HepG2 (cell line): ENCODE results near the gene HS6ST2. TPM values are rescaled to one million over a fixed set of nuclear protein-coding genes. Genes with fewer than 3 reads are reported as not detected.

ENCODE experiments used
- ARNT2 ChIP-seq: sonication (generic); formaldehyde crosslinking; IDR thresholded peaks from 2 replicates; pipeline ENCODE4 v1.8.0; 2022; ENCODE audit warnings: mild to moderate bottlenecking, low read depth, missing genetic modification reagents, moderate library complexity
- CBFB ChIP-seq: sonication (generic); formaldehyde crosslinking; IDR thresholded peaks from 2 replicates; pipeline ENCODE4 v1.4.0; 2020; ENCODE audit warnings: missing genetic modification reagents
- EP300 ChIP-seq, 3 experiments: sonication (generic) in 1 of 3; formaldehyde crosslinking in 1 of 3; IDR thresholded peaks; 2 replicates each; pipeline versions ENCODE4 v1.5.1 to v1.6.1; 2011 to 2020; ENCODE audit warnings: low read depth in 2 of 3, low read length in 2 of 3, borderline replicate concordance in 1 of 3, improper control_type of control experiment in 1 of 3, mild to moderate bottlenecking in 1 of 3, missing genetic modification reagents in 1 of 3, moderate library complexity in 1 of 3
- FOXA3 ChIP-seq: IDR thresholded peaks from 2 replicates; pipeline ENCODE4 v1.6.1; 2016; ENCODE audit warnings: missing genetic modification reagents, missing compliant biosample characterization
- HDAC1 ChIP-seq: sonication (generic); formaldehyde crosslinking; IDR thresholded peaks from 2 replicates; pipeline ENCODE4 v1.5.1; 2020; ENCODE audit warnings: mild to moderate bottlenecking, missing genetic modification reagents
- HDAC2 ChIP-seq: sonication (generic); formaldehyde crosslinking; IDR thresholded peaks from 2 replicates; pipeline ENCODE4 v1.4.0; 2020; ENCODE audit warnings: missing genetic modification reagents
- HNF4A ChIP-seq: sonication (generic); formaldehyde crosslinking; IDR thresholded peaks from 2 replicates; pipeline ENCODE4 v1.4.0; 2020; ENCODE audit warnings: missing genetic modification reagents
- HNF4G ChIP-seq, 2 experiments: sonication (generic) in 1 of 2; formaldehyde crosslinking in 1 of 2; IDR thresholded peaks; 2 replicates each; pipeline versions ENCODE4 v1.4.0 to v1.6.1; 2011 to 2020; ENCODE audit warnings: borderline replicate concordance in 2 of 2, low read depth in 2 of 2, mild to moderate bottlenecking in 2 of 2, low read length in 1 of 2, missing genetic modification reagents in 1 of 2, moderate library complexity in 1 of 2
- KAT2B ChIP-seq: fragments of 150-350 bp; IDR thresholded peaks from 2 replicates; pipeline ENCODE4 v1.6.1; 2014; ENCODE audit warnings: low read depth, low read length, borderline replicate concordance
- KDM1A ChIP-seq: IDR thresholded peaks from 2 replicates; pipeline ENCODE4 v1.6.1; 2016; ENCODE audit warnings: missing compliant biosample characterization
- LCORL ChIP-seq, 2 experiments: fragments of 450-650 bp in 1 of 2; sonication (generic) in 1 of 2; formaldehyde crosslinking in 1 of 2; IDR thresholded peaks; 2 replicates each; pipeline versions ENCODE4 v1.5.0 to v1.6.1; 2017 to 2020; ENCODE audit warnings: antibody characterized with exemption in 1 of 2, missing genetic modification reagents in 1 of 2
- NFIB ChIP-seq: sonication (generic); formaldehyde crosslinking; IDR thresholded peaks from 2 replicates; pipeline ENCODE4 v1.9.0; 2021; ENCODE audit warnings: missing genetic modification reagents, mild to moderate bottlenecking, borderline replicate concordance
- REPIN1 ChIP-seq: sonication (generic); formaldehyde crosslinking; IDR thresholded peaks from 2 replicates; pipeline ENCODE4 v1.8.0; 2022; ENCODE audit warnings: missing genetic modification reagents, low read depth, mild to moderate bottlenecking, borderline replicate concordance
- SAFB2 ChIP-seq: sonication (generic); formaldehyde crosslinking; IDR thresholded peaks from 2 replicates; pipeline ENCODE4 v1.5.1; 2020; ENCODE audit warnings: missing genetic modification reagents, low read depth, mild to moderate bottlenecking, borderline replicate concordance
- SKI ChIP-seq: fragments of 450-650 bp; IDR thresholded peaks from one replicate; pipeline ENCODE4 v1.6.1; 2018; ENCODE audit warnings: mild to moderate bottlenecking; ENCODE audit not compliant: partially characterized antibody
- TBL1XR1 ChIP-seq: fragments of 150-350 bp; IDR thresholded peaks from 2 replicates; pipeline ENCODE4 v1.6.1; 2014; ENCODE audit warnings: borderline replicate concordance, low read length; ENCODE audit not compliant: partially characterized antibody
- XBP1 ChIP-seq: sonication (generic); formaldehyde crosslinking; IDR thresholded peaks from 2 replicates; pipeline ENCODE4 v1.5.0; 2020; ENCODE audit warnings: missing genetic modification reagents
- ZNF17 ChIP-seq: sonication (generic); formaldehyde crosslinking; IDR thresholded peaks from 2 replicates; pipeline ENCODE4 v1.5.0; 2020; ENCODE audit warnings: mild to moderate bottlenecking, missing genetic modification reagents
- ZNF20 ChIP-seq: sonication (generic); formaldehyde crosslinking; IDR thresholded peaks from 2 replicates; pipeline ENCODE4 v1.4.0; 2020; ENCODE audit warnings: mild to moderate bottlenecking, moderate library complexity, missing genetic modification reagents
- ZNF274 ChIP-seq: sonication (generic); formaldehyde crosslinking; IDR thresholded peaks from 2 replicates; pipeline ENCODE4 v1.5.1; 2020; ENCODE audit warnings: mild to moderate bottlenecking, missing genetic modification reagents
- ZNF30 ChIP-seq: sonication (generic); formaldehyde crosslinking; IDR thresholded peaks from 2 replicates; pipeline ENCODE4 v1.5.0; 2020; ENCODE audit warnings: mild to moderate bottlenecking, missing genetic modification reagents
- ZNF674 ChIP-seq: sonication (generic); formaldehyde crosslinking; IDR thresholded peaks from 2 replicates; pipeline ENCODE4 v1.5.0; 2020; ENCODE audit warnings: low read depth, mild to moderate bottlenecking, missing genetic modification reagents
- polyA plus RNA-seq, 8 experiments: library from polyadenylated mRNA; depleted of rRNA in 3 of 8; stranded (reverse) in 7 of 8; unstranded in 1 of 8; fragments of >200 nt; fragmentation: Illumina TruSeq in 4 of 8; extraction: Trizol in 4 of 8; gene quantifications; 2 replicates each; pipeline versions ENCODE4 v1.2.1 to v1.2.3, GENCODE V29; 2011 to 2016; ENCODE audit warnings: low read depth in 4 of 8, missing spikeins in 1 of 8, mixed read lengths in 1 of 8; ENCODE audit not compliant: insufficient read depth in 1 of 8
- total RNA-seq, 5 experiments: library from RNA; depleted of rRNA; stranded (reverse); fragments of >200 nt; fragmentation: Illumina TruSeq; extraction: Trizol; gene quantifications; 2 replicates each; pipeline ENCODE4 v1.2.3, GENCODE V29; 2016; ENCODE audit warnings: low read depth in 1 of 5
- TF ChIP-seq, protein P1 (sequence below): sonication (generic); formaldehyde crosslinking; IDR thresholded peaks from 2 replicates; pipeline ENCODE4 v1.9.0; 2022; ENCODE audit warnings: missing genetic modification reagents, mild to moderate bottlenecking, borderline replicate concordance
- TF ChIP-seq, protein P2 (sequence below): sonication (generic); formaldehyde crosslinking; IDR thresholded peaks from 2 replicates; pipeline ENCODE4 v1.4.0; 2020; ENCODE audit warnings: missing genetic modification reagents
- TF ChIP-seq, protein P3 (sequence below): IDR thresholded peaks from 2 replicates; pipeline ENCODE4 v1.6.1; 2012; ENCODE audit warnings: inconsistent platforms

The HS6ST2 gene
- total and polyA plus RNA-seq, 2 of the 13 experiments (the other 11 are each of a cell fraction or from before 2014, with no cell fraction given), result 0.05 TPM; not detected in 1

DNA sequence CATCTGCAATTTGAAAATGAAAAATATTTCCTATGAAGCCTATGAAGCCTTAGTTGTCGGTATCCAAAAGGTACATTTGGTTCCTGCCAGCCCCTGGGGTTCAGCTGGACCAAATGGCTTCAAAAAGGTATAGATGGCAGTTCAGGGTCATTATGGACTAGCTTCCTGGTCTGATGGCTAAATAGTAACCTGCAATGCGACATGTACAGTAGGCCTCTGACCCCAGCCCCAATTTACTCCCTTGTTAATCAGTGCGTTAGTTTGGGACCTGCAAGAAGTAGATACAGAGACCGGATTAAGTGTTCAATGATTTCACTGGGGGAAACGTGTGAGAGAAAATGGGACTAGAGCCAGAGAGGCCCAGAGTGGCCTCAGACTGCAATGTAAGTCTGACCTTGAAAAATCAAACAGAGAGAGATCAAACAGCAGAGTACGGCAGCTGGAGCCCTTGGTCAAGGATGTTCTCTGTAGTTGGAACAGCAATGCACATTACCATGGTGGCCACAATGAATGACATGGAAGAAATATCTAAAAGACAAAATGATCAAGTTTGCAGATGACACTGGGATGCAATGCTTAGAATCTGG is 354.6 kb downstream of the HS6ST2 start (continued):
- no peak for TF ChIP-seq NFIB
- TF ChIP-seq ZNF30, result no peak
- no peak for TF ChIP-seq ZNF17
- peak; percentile 75 for TF ChIP-seq HDAC2
- TF ChIP-seq SKI, result peak; percentile 71
- no peak for TF ChIP-seq REPIN1
- TF ChIP-seq ARNT2 (CRISPR knock-in tag), result no peak
- TF ChIP-seq, protein P1, sequence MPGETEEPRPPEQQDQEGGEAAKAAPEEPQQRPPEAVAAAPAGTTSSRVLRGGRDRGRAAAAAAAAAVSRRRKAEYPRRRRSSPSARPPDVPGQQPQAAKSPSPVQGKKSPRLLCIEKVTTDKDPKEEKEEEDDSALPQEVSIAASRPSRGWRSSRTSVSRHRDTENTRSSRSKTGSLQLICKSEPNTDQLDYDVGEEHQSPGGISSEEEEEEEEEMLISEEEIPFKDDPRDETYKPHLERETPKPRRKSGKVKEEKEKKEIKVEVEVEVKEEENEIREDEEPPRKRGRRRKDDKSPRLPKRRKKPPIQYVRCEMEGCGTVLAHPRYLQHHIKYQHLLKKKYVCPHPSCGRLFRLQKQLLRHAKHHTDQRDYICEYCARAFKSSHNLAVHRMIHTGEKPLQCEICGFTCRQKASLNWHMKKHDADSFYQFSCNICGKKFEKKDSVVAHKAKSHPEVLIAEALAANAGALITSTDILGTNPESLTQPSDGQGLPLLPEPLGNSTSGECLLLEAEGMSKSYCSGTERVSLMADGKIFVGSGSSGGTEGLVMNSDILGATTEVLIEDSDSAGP (CRISPR knock-in tag), result no peak
- TF ChIP-seq, protein P2, sequence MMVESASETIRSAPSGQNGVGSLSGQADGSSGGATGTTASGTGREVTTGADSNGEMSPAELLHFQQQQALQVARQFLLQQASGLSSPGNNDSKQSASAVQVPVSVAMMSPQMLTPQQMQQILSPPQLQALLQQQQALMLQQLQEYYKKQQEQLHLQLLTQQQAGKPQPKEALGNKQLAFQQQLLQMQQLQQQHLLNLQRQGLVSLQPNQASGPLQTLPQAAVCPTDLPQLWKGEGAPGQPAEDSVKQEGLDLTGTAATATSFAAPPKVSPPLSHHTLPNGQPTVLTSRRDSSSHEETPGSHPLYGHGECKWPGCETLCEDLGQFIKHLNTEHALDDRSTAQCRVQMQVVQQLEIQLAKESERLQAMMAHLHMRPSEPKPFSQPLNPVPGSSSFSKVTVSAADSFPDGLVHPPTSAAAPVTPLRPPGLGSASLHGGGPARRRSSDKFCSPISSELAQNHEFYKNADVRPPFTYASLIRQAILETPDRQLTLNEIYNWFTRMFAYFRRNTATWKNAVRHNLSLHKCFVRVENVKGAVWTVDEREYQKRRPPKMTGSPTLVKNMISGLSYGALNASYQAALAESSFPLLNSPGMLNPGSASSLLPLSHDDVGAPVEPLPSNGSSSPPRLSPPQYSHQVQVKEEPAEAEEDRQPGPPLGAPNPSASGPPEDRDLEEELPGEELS (CRISPR knock-in tag), result peak; percentile 68
- no peak for TF ChIP-seq ZNF20 (CRISPR knock-in tag)
- TF ChIP-seq HNF4A (CRISPR knock-in tag), result peak; percentile 73
- 0 out of 2 replicates have a peak, but pooled peaks have one; percentile 12 for TF ChIP-seq HNF4G (IDR thresholded peaks at IDR 0.05; ENCODE audit: borderline replicate concordance, low read depth, low read length)
- TF ChIP-seq HNF4G (CRISPR knock-in tag; IDR thresholded peaks at IDR 0.05; ENCODE audit: borderline replicate concordance, low read depth), result no peak
- no peak for TF ChIP-seq CBFB (CRISPR knock-in tag)
- peak; percentile 52 for TF ChIP-seq HDAC1
- no peak for TF ChIP-seq SAFB2 (CRISPR knock-in tag)
- TF ChIP-seq KAT2B, result no peak
- peak; percentile 55 for TF ChIP-seq TBL1XR1
- no peak for TF ChIP-seq LCORL (IDR thresholded peaks at IDR 0.05)
- peak; percentile 32; the same call in 1 of the 2 replicates for TF ChIP-seq LCORL (CRISPR knock-in tag; IDR thresholded peaks at IDR 0.05)
- TF ChIP-seq FOXA3 (CRISPR knock-in tag), result peak; percentile 64
- peak; percentile 71; the same call in 1 of the 2 replicates for TF ChIP-seq KDM1A
- TF ChIP-seq EP300 (IDR thresholded peaks at IDR 0.05; ENCODE audit: low read depth in 2 of 2, low read length in 2 of 2), result peak in 1 of 2 experiments; percentile 84; a peak in 2 of 4 replicates
- no peak for TF ChIP-seq EP300 (CRISPR knock-in tag; IDR thresholded peaks at IDR 0.05; ENCODE audit: borderline replicate concordance)
- no peak for TF ChIP-seq ZNF274 (CRISPR knock-in tag)
- no peak for TF ChIP-seq XBP1 (CRISPR knock-in tag)
- TF ChIP-seq, protein P3, sequence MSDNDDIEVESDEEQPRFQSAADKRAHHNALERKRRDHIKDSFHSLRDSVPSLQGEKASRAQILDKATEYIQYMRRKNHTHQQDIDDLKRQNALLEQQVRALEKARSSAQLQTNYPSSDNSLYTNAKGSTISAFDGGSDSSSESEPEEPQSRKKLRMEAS, result peak; percentile 42; the same call in 1 of the 2 replicates
- no peak for TF ChIP-seq ZNF674 (CRISPR knock-in tag)
